GM12875 (cell line): ENCODE results near the gene SOWAHB.

ENCODE experiments used
- H3K4me3 ChIP-seq: one replicate; pipeline ENCODE4 v1.5.1; 2011; ENCODE audit warnings: low read depth, low read length, control low read depth
- CTCF ChIP-seq: IDR thresholded peaks from 2 replicates; pipeline ENCODE4 v1.5.1; 2011; ENCODE audit warnings: low read depth, mild to moderate bottlenecking, control low read depth, inconsistent platforms, low read length, moderate library complexity, borderline replicate concordance; ENCODE audit not compliant: insufficient read depth

Gene SOWAHB

GRCh38 chr4:76931087-76931486 is 33.1 kb upstream of the SOWAHB start:
- no peak for TF ChIP-seq CTCF
- no peak overlapping the region for H3K4me3 ChIP-seq

- no peak for TF ChIP-seq CTCF
- no peak overlapping the region for H3K4me3 ChIP-seq
These were observed 32.7 kb upstream of the SOWAHB start for GRCh38 chr4:76930685-76931084.

GRCh38 chr4:76926841-76927240 is 28.9 kb upstream of the SOWAHB start:
- no peak overlapping the region for H3K4me3 ChIP-seq
- TF ChIP-seq CTCF = no peak

- TF ChIP-seq CTCF = no peak
- no peak overlapping the region for H3K4me3 ChIP-seq
These were observed 25.8 kb upstream of the SOWAHB start for GRCh38 chr4:76923619-76924357.

GRCh38 chr4:76920715-76921114 is 22.8 kb upstream of the SOWAHB start:
- no peak for TF ChIP-seq CTCF
- H3K4me3 ChIP-seq = no peak overlapping the region

GRCh38 chr4:76909711-76910110 is 11.8 kb upstream of the SOWAHB start:
- TF ChIP-seq CTCF = no peak
- no peak overlapping the region for H3K4me3 ChIP-seq

- TF ChIP-seq CTCF = no peak
- H3K4me3 ChIP-seq = no peak overlapping the region
These were observed 7.6 kb upstream of the SOWAHB start for GRCh38 chr4:76905521-76905920.
